ENCODE data around the gene TNFRSF1A. TPM values are rescaled to one million over a fixed set of nuclear protein-coding genes. Genes with fewer than 3 reads are reported as not detected.
"Not testable (repeated sequence)": the region's sequence is repeated elsewhere in the genome, so short reads cannot be mapped to it uniquely, and the experiment has no call there.

TNFRSF1A gene
- total RNA-seq, 2 donors from 2014 or later = 62.9 to 176 TPM

DNA sequence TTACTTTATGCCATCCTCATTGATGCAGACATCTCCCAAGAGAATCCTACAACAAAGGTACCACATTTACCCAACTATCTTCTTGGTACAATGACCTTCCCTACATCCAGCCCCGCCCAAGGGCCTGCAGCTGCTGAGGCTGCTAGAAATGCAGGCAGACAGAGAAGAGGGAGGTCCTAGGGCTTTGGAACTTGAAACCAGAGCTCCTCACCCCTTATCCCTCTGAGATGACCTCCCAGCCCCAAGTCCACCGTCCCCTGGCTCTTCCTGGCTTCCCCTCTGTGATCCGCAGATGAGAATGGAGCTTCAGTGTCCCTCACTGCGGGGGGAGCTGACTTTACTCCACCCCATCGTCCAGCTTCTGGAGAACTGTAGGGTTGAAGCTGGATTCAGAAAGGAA lies 1.6 kb upstream of the TNFRSF1A start:
- Histone ChIP-seq H3K4me1 (peaks cover 0 to 69% of the 10 kb centered on the region in 2 donors), H3K27me3 (no peaks in the 10 kb centered on the region), H3K9me3 (no peaks in the 10 kb centered on the region), H3K27ac (peak overlapping the region; percentile 98), H3K36me3 (no peaks in the 10 kb centered on the region), H3K4me3 (no peak overlapping the region)
- no peak for DNase-seq (ENCODE audit: low spot score)
- TF ChIP-seq, protein P1, sequence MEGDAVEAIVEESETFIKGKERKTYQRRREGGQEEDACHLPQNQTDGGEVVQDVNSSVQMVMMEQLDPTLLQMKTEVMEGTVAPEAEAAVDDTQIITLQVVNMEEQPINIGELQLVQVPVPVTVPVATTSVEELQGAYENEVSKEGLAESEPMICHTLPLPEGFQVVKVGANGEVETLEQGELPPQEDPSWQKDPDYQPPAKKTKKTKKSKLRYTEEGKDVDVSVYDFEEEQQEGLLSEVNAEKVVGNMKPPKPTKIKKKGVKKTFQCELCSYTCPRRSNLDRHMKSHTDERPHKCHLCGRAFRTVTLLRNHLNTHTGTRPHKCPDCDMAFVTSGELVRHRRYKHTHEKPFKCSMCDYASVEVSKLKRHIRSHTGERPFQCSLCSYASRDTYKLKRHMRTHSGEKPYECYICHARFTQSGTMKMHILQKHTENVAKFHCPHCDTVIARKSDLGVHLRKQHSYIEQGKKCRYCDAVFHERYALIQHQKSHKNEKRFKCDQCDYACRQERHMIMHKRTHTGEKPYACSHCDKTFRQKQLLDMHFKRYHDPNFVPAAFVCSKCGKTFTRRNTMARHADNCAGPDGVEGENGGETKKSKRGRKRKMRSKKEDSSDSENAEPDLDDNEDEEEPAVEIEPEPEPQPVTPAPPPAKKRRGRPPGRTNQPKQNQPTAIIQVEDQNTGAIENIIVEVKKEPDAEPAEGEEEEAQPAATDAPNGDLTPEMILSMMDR (IDR thresholded peaks at IDR 0.05) = no peak

DNA sequence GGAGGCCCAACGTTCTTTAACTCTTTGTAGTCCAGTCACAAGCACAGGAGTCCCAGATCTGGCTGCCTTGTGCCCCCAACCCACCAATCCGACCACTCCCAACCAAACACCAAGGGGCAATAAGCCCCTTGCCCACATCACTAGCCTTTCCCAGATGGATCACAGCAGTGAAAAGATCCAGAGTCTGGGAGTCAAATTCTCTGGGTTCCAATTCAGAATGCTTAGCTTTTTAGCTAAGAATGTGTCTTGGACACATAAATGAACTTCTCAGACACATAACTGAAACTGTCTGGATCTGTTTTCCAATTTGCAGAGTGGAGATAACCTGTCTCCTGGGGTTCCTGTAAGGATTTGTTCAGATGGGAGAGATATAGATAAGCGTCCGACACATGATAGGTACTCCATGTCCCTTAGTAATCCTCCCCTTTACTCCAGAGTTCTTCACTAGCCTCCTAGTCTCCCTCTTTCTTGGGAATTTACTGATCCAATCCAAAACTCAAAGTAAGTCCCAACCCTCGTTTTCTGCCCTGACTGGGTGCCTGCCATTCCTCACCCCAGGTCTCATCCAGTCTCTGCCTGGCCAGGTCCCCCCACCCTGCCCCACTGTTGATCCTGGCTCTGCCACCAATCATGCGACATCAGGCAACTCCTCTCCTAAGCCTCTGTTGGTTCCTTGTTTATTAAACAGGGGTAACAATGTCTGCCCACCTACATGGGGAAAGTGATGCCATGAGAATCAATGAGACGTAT lies 439 bp upstream of the TNFRSF1A start:
- Histone ChIP-seq H3K36me3 (peaks cover 4% of the 10 kb centered on the region), H3K27ac (peak overlapping the region; percentile 98), H3K9me3 (no peaks in the 10 kb centered on the region), H3K27me3 (no peaks in the 10 kb centered on the region), H3K4me1 (peaks cover 0 to 69% of the 10 kb centered on the region in 2 donors), H3K4me3 (peak overlapping the region; percentile 76 to 95)
- DNase-seq (ENCODE audit: low spot score) = no peak
- TF ChIP-seq, protein P1 (IDR thresholded peaks at IDR 0.05) = no peak

DNA sequence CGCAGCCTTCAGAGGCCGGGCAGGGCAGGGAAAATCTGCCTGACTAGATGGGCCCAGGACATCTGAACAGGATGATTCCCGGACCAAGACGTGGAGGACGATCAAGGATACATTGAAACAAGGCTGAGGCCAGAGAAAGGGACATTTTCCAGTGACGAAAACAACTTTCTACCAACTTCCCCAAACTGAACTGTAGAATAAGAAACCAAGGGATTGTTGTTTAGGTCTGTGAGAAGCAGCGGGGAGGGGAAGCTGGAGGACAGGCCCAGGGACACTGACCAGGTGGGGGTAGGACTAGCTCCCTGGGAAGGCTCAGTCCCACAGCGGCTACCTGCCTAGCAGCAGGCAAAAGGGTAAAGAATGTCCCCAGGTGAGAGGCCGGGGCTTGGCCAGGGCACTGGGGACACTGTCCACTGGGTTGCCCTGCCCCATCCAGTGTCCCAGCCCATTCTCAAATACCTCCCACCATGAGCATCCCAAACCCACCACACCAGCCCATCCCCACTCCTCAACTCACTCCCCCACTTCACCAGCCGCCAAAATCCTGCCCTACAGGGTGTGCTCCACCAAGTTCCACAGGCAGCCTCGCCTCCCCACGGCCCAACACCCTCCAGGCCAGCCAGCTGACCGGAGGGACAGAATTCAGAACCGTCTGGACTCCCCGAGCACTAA lies 995 bp downstream of the TNFRSF1A start:
- Histone ChIP-seq H3K36me3 (peaks cover 4% of the 10 kb centered on the region), H3K27ac (peak overlapping the region; percentile 98), H3K27me3 (no peaks in the 10 kb centered on the region), H3K4me3 (peak overlapping the region; percentile 76 to 95), H3K9me3 (no peaks in the 10 kb centered on the region), H3K4me1 (peaks cover 0 to 69% of the 10 kb centered on the region in 2 donors)
- TF ChIP-seq, protein P1 (IDR thresholded peaks at IDR 0.05) = no peak
- DNase-seq (ENCODE audit: low spot score) = no peak

DNA sequence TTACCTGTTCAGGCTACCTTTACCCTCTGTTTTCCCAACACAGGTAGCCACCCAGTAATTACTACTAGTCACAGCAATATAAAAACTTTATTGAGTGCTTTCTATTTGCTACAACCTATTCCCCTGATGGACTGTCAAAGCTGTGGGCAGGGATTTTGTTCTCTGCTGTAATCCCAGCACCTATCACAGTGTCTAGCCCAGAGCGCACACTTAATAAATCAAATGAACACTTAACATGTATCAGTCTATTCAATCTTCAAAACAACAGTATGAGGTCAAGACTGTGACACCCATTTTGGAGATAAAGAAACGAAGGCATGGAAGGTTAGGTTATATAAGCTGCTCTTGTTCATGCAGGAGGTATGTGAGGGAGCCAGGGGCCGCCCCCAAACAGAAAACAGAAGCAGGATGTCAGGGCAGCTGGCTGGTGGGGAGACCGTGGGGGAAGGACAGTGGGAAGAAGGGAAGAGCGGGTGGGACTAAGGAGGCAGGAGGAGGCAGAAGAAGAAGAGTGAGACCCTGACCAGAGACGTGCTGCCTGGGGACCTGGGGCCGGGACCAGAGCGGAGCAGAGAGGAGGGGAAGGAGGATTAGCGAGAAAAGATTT lies 1.7 kb downstream of the TNFRSF1A start:
- peaks cover 0 to 70% of the 10 kb centered on the region in 2 donors for H3K4me1 ChIP-seq
- no peaks in the 10 kb centered on the region for H3K27me3 ChIP-seq
- peak overlapping the region; percentile 98 for H3K27ac ChIP-seq
- H3K4me3 ChIP-seq = peak overlapping the region; percentile 76 to 95
- TF ChIP-seq, protein P1 (IDR thresholded peaks at IDR 0.05) = no peak
- no peaks in the 10 kb centered on the region for H3K9me3 ChIP-seq
- DNase-seq (ENCODE audit: low spot score) = no peak
- H3K36me3 ChIP-seq = peaks cover 4% of the 10 kb centered on the region

DNA sequence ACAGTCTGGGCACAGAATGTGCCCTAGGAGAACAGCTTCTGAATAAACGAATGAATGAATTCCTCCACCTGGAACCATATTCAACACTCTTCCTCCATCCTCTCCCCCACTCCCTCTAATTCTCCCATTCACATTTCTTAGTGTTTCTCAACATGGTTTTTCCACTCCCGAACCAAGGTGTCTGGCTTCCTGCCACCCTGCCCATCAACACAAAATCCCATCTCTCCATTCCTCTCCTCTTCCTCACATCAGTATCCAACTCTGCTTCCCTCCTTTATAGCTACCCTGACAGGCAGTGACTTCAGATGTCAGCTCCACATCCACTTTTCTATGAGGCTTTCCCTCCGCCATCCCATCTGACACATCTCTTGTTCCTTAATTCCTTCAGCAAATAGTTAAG lies 2.9 kb downstream of the TNFRSF1A start:
- Histone ChIP-seq H3K9me3 (no peaks in the 10 kb centered on the region), H3K4me3 (peak overlapping the region; percentile 76 to 95), H3K36me3 (peaks cover 12% of the 10 kb centered on the region), H3K27me3 (no peaks in the 10 kb centered on the region), H3K27ac (peak overlapping the region; percentile 98), H3K4me1 (peaks cover 0 to 80% of the 10 kb centered on the region in 2 donors)
- DNase-seq (ENCODE audit: low spot score) = no peak
- TF ChIP-seq, protein P1 (IDR thresholded peaks at IDR 0.05) = no peak

DNA sequence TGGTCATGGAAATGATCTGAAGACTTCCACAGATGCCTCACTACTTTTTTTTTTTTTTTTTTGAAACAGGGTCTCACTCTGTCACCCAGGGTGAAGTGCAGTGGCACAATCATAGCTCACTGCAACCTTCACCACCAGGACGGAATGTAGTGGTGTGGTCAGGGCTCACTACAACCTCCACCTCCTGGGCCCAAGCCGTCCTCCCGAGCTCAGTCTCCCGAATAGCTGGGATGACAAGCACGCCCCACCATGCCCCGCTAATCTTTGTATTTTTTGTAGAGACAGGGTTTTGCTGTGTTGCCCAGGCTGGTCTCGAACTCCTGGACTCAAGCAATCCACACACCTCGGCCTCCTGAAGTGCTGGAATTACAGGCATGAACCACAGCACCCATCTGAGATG lies 3.3 kb downstream of the TNFRSF1A start:
- peaks cover 0 to 80% of the 10 kb centered on the region in 2 donors for H3K4me1 ChIP-seq
- peak overlapping the region; percentile 98 for H3K27ac ChIP-seq
- not testable (repeated sequence) for H3K27me3 ChIP-seq; DNase-seq (ENCODE audit: low spot score); H3K9me3 ChIP-seq
- H3K4me3 ChIP-seq = peak overlapping the region; percentile 76 to 95
- H3K36me3 ChIP-seq = peaks cover 16% of the 10 kb centered on the region
